ENCODE results near the gene GALNT11.

The GALNT11 gene

GRCh38 chr7:152107945-152108344, 82.5 kb downstream of the GALNT11 start:
- no peaks in the 10 kb centered on the region for H4K20me1 ChIP-seq (ENCODE audit: insufficient read depth, low read length)
- H3K36me3 ChIP-seq (replicated peaks; ENCODE audit: insufficient read depth, low read length), result no peaks in the 10 kb centered on the region
- H3F3A ChIP-seq (ENCODE audit: insufficient read depth, low read length), result no peaks in the 10 kb centered on the region
- no peak for TF ChIP-seq EZH2 (optimal IDR thresholded peaks at IDR 0.05; ENCODE audit: low read depth, low read length)
- TF ChIP-seq EZH2phosphoT487 (IDR thresholded peaks at IDR 0.05; ENCODE audit: low read length), result no peak
- TF ChIP-seq, protein P1, sequence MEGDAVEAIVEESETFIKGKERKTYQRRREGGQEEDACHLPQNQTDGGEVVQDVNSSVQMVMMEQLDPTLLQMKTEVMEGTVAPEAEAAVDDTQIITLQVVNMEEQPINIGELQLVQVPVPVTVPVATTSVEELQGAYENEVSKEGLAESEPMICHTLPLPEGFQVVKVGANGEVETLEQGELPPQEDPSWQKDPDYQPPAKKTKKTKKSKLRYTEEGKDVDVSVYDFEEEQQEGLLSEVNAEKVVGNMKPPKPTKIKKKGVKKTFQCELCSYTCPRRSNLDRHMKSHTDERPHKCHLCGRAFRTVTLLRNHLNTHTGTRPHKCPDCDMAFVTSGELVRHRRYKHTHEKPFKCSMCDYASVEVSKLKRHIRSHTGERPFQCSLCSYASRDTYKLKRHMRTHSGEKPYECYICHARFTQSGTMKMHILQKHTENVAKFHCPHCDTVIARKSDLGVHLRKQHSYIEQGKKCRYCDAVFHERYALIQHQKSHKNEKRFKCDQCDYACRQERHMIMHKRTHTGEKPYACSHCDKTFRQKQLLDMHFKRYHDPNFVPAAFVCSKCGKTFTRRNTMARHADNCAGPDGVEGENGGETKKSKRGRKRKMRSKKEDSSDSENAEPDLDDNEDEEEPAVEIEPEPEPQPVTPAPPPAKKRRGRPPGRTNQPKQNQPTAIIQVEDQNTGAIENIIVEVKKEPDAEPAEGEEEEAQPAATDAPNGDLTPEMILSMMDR (IDR thresholded peaks at IDR 0.05; ENCODE audit: low read length), result no peak
- H3K27me3 ChIP-seq (replicated peaks; ENCODE audit: insufficient read depth, low read length), result no peaks in the 10 kb centered on the region
- no peaks in the 10 kb centered on the region for H3K9me3 ChIP-seq (replicated peaks; ENCODE audit: insufficient read depth, low read length)
- no peaks in the 10 kb centered on the region for H3K9me2 ChIP-seq (replicated peaks; ENCODE audit: insufficient read depth, low read length)
- H3K4me2 ChIP-seq (ENCODE audit: low read depth, low read length), result no peak overlapping the region
- H3K4me3 ChIP-seq (ENCODE audit: low read length), result no peak overlapping the region
- H3K9ac ChIP-seq (ENCODE audit: low read length), result no peak overlapping the region
- no peak overlapping the region for H2AFZ ChIP-seq (ENCODE audit: low read length)
- H3K4me1 ChIP-seq (ENCODE audit: low read length), result no peaks in the 10 kb centered on the region
- DNase-seq, result no peak
- H3K27ac ChIP-seq (ENCODE audit: low read length), result no peak overlapping the region
- no peaks in the 10 kb centered on the region for H3K79me2 ChIP-seq (ENCODE audit: low read length)

GRCh38 chr7:152108359-152108758, 82.9 kb downstream of the GALNT11 start:
- Histone ChIP-seq H3K9me2 (replicated peaks; ENCODE audit: insufficient read depth, low read length) (no peaks in the 10 kb centered on the region), H4K20me1 (ENCODE audit: insufficient read depth, low read length) (no peaks in the 10 kb centered on the region), H3K9me3 (replicated peaks; ENCODE audit: insufficient read depth, low read length) (no peaks in the 10 kb centered on the region), H3K4me1 (ENCODE audit: low read length) (no peaks in the 10 kb centered on the region), H3K9ac (ENCODE audit: low read length) (no peak overlapping the region), H2AFZ (ENCODE audit: low read length) (no peak overlapping the region), H3K27ac (ENCODE audit: low read length) (no peak overlapping the region), H3K79me2 (ENCODE audit: low read length) (no peaks in the 10 kb centered on the region), H3F3A (ENCODE audit: insufficient read depth, low read length) (no peaks in the 10 kb centered on the region), H3K36me3 (replicated peaks; ENCODE audit: insufficient read depth, low read length) (no peaks in the 10 kb centered on the region), H3K4me2 (ENCODE audit: low read depth, low read length) (no peak overlapping the region), H3K4me3 (ENCODE audit: low read length) (no peak overlapping the region), H3K27me3 (replicated peaks; ENCODE audit: insufficient read depth, low read length) (no peaks in the 10 kb centered on the region)
- TF ChIP-seq EZH2phosphoT487 (IDR thresholded peaks at IDR 0.05; ENCODE audit: low read length) (no peak), EZH2 (optimal IDR thresholded peaks at IDR 0.05; ENCODE audit: low read depth, low read length) (no peak)
- TF ChIP-seq, protein P1 (IDR thresholded peaks at IDR 0.05; ENCODE audit: low read length), result no peak
- no peak for DNase-seq

DNA sequence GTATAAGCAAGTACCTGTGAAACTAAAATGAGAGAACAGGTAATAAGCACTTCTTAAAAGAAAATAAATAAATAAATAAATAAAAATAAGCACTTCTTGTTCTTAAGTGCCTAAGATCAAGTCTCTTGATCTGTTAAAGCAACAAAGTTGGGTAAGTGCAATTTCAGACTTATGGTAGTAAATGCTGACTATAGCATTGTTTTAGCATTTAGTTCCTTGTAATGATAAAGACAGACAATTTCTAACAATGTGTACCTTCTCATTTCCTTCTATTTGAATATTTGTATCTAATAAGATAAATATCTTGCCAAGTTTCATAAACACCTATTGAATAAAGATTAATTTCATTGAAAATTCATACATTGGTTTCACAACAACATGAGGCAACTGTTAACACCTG, 87.4 kb downstream of the GALNT11 start:
- Histone ChIP-seq H3K9me3 (replicated peaks; ENCODE audit: insufficient read depth, low read length) (no peaks in the 10 kb centered on the region), H3K36me3 (replicated peaks; ENCODE audit: insufficient read depth, low read length) (no peaks in the 10 kb centered on the region), H3K9ac (ENCODE audit: low read length) (no peak overlapping the region), H3K4me2 (ENCODE audit: low read depth, low read length) (no peak overlapping the region), H3K4me3 (ENCODE audit: low read length) (no peak overlapping the region), H3K79me2 (ENCODE audit: low read length) (no peaks in the 10 kb centered on the region), H4K20me1 (ENCODE audit: insufficient read depth, low read length) (no peaks in the 10 kb centered on the region), H3K4me1 (ENCODE audit: low read length) (no peaks in the 10 kb centered on the region), H3F3A (ENCODE audit: insufficient read depth, low read length) (no peaks in the 10 kb centered on the region), H3K27ac (ENCODE audit: low read length) (no peak overlapping the region), H3K9me2 (replicated peaks; ENCODE audit: insufficient read depth, low read length) (no peaks in the 10 kb centered on the region), H2AFZ (ENCODE audit: low read length) (no peak overlapping the region), H3K27me3 (replicated peaks; ENCODE audit: insufficient read depth, low read length) (no peaks in the 10 kb centered on the region)
- no peak for DNase-seq
- TF ChIP-seq EZH2phosphoT487 (IDR thresholded peaks at IDR 0.05; ENCODE audit: low read length) (no peak), EZH2 (optimal IDR thresholded peaks at IDR 0.05; ENCODE audit: low read depth, low read length) (no peak)
- TF ChIP-seq, protein P1 (IDR thresholded peaks at IDR 0.05; ENCODE audit: low read length), result no peak
